Stimulated activated CD8-positive, alpha-beta memory T cell treated with anti-CD3 and anti-CD28 coated beads, Interleukin-12 subunit alpha, Interleukin-12 subunit beta, amount 100 ng/mL, for 4 hours (primary cell): ENCODE data around the gene TRIM37.
"Not testable (repeated sequence)": the region's sequence is repeated elsewhere in the genome, so short reads cannot be mapped to it uniquely, and the experiment has no call there.

Source experiments
- DNase-seq: peaks from one replicate; pipeline ENCODE4 v3.0.0-alpha.2; 2020; ENCODE audit warnings: low read depth

Gene TRIM37

GRCh38 chr17:58995247-58995940 is 111.3 kb downstream of the TRIM37 start:
- no peak for DNase-seq

- DNase-seq: no peak
These were observed 113.4 kb downstream of the TRIM37 start for GRCh38 chr17:58993311-58993710.

- DNase-seq: no peak
These were observed 114.9 kb downstream of the TRIM37 start for GRCh38 chr17:58991718-58992331.

DNA sequence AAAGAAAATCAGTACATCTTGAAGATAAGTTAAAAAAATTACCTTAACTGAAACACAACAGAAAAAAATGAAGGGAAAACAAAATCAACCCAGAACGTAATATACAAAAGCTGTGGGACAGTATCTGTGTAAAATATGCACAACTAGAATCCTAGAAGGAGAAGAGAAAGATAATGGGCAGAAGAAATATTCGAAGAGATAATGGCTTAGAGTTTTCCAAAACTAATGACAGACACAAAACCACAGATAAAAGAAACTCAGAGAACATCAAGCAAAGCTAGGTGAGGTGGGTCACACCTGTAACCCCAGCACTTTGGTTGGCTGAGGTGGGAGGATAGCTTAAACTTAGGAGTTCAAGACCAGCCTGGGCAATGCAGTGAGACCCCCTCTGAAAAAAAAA is 117.1 kb downstream of the TRIM37 start:
- no peak for DNase-seq

GRCh38 chr17:58985971-58986370 is 120.7 kb downstream of the TRIM37 start:
- DNase-seq: no peak

GRCh38 chr17:58985367-58985766 is 121.3 kb downstream of the TRIM37 start:
- no peak for DNase-seq

GRCh38 chr17:58982626-58983025 is 124.1 kb downstream of the TRIM37 start:
- no peak for DNase-seq

DNA sequence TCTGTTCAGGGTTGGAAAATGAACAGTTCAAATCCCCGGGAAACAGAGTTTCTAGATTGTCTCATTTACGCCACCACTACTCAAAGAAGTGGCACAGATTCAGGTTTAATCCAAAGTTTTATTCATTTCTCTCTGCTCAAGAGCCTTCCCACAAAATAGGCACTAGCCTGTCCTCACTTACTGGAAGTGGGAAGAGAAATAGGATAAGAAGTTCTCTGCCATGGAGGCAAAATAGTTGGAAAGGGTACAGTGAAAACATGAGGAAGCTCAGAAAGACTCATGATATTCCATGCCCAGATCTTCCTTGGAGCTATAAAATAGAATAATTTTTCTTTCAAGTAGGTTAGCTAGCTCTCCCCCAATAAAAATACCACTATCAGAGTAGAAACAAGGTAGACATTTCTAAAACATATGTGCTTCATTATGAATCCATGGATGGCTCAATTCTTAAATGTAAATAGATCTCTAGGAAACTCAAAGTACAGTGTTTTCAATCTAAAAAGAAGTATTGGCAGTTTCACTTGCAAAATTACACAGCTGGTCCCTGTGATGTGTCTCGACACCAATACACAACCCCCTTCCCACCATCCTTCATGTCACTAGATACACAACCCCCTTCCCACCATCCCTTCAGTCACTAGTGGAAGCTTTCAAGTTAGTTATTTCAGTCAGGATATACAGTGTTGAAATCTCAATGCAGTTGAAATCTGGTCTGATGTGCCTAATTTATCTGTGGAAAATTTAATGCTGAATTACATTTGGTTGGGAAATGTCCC is 125.8 kb downstream of the TRIM37 start:
- no peak for DNase-seq

DNA sequence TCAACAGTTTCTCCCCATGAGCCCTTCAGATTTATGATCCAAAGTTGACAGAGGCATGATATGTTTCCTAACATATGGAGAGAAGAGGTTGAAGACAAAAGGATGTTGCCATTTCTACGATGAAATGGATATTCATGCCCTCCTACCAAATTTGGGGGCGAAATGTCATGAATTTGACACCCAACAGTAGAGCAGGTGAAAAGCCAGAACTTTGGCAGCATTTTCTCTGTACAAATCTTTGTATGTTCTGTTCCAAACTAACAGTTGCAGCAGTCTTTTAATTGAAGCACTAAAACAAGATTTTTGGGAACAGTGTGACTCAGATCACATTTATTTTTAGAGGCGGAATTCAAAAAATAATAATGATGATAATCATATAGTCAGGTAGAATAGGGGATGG is 130.1 kb downstream of the TRIM37 start:
- DNase-seq: no peak

GRCh38 chr17:58974354-58974753 is 132.3 kb downstream of the TRIM37 start:
- no peak for DNase-seq

DNA sequence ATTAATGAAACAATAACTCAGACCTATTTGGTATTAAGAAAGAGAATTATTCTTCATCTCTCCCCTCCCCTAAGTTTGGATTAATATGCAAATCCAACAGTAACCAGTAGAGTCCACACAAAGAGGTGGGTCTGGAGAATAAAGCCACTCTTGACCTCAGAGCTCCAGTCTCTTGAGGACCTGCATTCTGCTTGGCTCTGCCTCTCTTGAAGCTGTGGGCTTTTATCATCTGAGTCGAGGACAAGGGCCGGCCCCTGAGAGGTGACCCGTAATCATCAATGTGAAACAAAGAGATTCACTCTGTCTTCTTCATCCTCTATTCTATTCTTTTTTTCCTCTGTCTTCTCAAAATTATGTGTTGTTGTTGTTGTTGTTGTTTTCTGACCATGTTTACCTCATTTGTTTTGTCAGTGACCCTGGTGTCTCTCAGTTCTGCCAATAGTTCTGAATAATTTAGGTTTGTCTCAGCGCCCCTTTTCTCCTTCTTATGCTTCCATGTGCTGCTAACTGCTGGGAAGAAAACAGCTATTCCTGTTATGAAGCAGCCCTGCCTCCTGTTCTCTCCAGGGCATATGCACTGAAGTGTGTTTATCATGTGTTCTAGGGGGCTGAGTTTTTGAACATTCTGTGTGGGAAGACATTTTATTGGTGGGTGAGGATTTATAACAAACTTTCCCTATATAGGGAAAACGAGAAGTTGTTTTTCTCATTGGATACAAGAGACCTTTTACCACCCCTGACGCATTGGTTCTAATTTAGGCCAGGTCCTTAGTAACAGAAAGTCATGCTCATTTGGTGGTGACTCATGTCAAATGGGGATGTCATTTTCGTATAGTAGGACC is 135.8 kb downstream of the TRIM37 start:
- no peak for DNase-seq

DNA sequence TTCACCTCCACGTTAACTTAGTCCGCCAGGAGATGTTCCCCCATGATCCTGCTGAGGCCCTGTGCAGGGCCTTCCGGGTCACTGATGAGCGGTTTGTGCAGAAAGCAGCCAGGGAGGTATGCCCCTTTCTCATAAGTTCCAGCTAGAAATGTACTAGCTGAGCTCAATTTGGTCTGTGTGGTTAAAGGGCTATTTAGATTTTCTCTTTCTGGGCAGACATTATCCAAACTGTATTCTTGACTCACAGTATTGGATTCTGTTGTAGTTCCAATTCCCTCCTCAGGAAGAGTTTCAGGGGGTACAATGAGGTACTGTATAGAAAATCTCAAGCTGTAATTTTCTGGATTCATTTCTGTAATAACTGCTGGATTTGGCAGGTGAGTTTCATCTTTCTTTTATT is 137.1 kb downstream of the TRIM37 start:
- DNase-seq: no peak

DNA sequence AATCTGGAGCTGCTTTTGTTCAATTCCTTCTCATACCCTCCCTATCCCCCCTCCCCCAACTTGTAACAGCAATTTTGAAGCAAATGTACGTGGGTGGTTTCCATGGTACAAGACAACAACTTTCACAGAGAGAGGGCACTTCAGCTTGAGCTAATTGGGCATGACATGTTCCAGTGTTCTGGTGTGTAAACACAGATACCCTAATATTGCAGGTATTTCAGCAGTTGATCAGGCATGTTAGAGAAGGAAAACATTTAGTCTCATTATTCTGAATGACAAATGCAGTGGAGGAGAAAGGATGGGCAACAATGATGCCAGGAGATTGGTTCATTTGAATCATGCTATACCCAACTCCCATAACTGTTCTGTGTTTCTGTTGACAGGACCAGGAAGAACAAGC is 137.5 kb downstream of the TRIM37 start:
- DNase-seq: no peak

DNA sequence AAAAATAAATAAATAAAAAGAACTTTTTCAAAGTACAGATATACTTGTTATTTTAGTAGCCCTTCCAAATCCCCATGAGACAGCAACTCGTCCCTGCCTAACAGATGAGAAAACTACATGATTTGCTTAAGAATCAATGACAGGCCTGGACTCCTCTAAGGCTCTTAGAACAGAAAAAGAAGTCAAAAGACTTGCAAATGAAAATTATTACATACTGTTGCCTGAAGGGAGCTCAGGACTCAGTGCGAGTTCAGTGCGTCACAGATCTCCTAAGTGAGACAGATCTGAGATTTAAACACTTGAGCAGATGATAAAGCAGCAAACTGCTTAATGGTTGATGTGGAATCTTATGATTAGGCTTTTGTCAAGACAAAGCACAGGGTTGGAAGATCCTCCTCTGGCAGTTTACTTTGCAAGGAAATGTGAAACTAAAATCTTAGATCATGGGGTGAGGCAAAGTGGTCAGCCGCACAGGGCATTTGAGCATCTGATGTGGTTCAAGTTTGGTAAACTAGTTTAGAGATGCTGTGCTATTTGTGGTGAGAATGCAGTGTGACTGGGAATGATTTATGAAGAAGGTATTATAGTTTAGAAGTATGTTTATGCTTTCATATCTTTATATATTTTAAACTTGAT is 138.1 kb downstream of the TRIM37 start:
- no peak for DNase-seq

- no peak for DNase-seq
These were observed 140.5 kb downstream of the TRIM37 start for GRCh38 chr17:58966208-58966607.

- no peak for DNase-seq
These were observed 141.5 kb downstream of the TRIM37 start for GRCh38 chr17:58965221-58965620.

- DNase-seq: no peak
These were observed 146.6 kb downstream of the TRIM37 start for GRCh38 chr17:58960068-58960467.

DNA sequence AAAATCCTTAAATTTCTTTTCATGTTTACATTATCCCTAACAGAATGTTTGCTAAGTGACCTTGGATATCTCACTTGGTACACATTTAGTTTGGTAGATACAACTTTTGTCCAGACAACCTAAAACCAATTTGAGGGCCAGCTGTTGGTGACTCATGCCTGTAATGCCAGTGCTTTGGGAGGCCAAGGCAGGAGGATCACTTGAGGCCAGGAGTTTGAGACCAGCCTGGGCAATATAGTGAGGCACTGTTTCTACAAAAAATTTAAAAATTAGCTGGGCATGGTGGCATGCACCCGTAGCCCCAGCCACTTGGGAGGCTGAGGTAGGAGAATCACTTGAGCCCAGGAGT is 149.0 kb downstream of the TRIM37 start:
- not testable (repeated sequence) for DNase-seq

DNA sequence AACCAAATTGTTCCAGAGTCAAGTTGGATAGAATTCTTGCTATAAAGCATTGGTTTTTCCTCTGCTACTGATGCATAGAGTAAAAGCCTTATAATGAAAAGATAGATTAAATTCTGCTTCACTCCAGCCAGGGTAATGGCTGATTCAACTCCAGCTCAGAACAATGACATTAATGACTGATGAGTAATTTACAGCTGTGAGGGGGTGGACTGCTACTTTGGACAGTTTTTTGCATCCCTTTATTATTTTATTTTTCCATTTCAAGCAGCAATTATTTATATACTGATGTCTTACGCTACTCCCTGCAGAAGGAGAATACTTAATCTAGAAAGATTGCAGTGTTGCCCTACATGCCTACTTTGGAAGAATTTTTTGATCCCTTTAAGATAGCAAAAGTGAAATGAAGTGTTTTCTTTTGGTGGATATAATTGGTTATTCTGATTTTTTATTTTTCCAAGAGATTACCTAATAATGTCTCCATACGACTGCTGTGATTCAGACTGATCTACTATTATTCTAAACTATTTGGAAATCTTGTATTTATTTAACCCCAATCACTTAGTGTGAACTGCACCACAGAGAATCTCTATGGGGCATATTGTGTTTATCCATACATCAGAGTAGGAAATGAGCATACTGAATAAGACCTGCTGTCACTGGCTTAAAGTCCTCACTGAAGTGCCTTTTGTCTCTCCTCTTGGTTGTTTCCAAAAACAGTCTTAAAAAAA is 149.5 kb downstream of the TRIM37 start:
- DNase-seq: no peak

DNA sequence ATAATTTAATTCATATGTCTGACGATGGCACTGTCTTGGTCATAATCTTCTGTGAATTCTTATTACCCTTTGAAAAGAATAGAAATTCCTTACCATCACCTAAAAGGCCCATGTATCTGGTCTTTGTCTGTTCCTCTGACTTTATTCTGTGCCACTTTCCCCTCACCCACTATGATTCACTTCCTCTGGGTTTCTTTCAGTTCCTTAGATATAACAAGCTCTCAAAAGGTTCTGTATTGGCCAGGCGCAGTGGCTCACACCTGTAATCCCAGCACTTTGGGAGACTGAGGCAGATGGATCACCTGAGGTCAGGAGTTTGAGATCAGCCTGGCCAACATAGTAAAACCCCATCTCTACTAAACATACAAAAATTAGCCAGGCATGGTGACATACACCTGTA is 152.3 kb downstream of the TRIM37 start:
- not testable (repeated sequence) for DNase-seq

- DNase-seq: no peak
These were observed 158.9 kb downstream of the TRIM37 start for GRCh38 chr17:58947824-58948223.
